Astrocyte (in vitro differentiated cells and primary cell): ENCODE data around the gene SLC22A5. TPM values are rescaled to one million over a fixed set of nuclear protein-coding genes. Genes with fewer than 3 reads are reported as not detected.

ENCODE experiments used
- DNase-seq: peaks from one replicate; pipeline ENCODE4 v3.0.0-alpha.2; 2010; ENCODE audit warnings: low read depth
- FAIRE-seq: peaks from 2 replicates; lab custom pipeline; 2011; peaks lifted over from hg19 to GRCh38; lab: Jason Lieb, UNC
- H2AFZ ChIP-seq: 2 replicates; pipeline ENCODE4 v1.6.0; 2012; ENCODE audit warnings: low read depth, low read length, inconsistent platforms
- H3K27ac ChIP-seq: 2 replicates; pipeline ENCODE4 v1.5.1; 2011; ENCODE audit warnings: low read depth, low read length, inconsistent platforms
- H3K27me3 ChIP-seq: 2 replicates; pipeline ENCODE4 v1.6.0; 2011; ENCODE audit warnings: low read length, inconsistent platforms; ENCODE audit not compliant: insufficient read depth
- H3K36me3 ChIP-seq: 2 replicates; pipeline ENCODE4 v1.5.1; 2011; ENCODE audit warnings: low read length, inconsistent platforms; ENCODE audit not compliant: insufficient read depth
- H3K4me1 ChIP-seq: 2 replicates; pipeline ENCODE4 v1.5.1; 2011; ENCODE audit warnings: low read length, inconsistent platforms; ENCODE audit not compliant: insufficient read depth
- H3K4me2 ChIP-seq: 2 replicates; pipeline ENCODE4 v1.6.0; 2012; ENCODE audit warnings: low read length, inconsistent platforms
- H3K4me3 ChIP-seq: 2 replicates; pipeline ENCODE4 v1.5.1; 2011; ENCODE audit warnings: low read depth, mild to moderate bottlenecking, low read length, inconsistent platforms; ENCODE audit not compliant: insufficient read depth
- H3K79me2 ChIP-seq: 2 replicates; pipeline ENCODE4 v1.6.0; 2012; ENCODE audit warnings: mild to moderate bottlenecking, low read length, inconsistent platforms; ENCODE audit not compliant: insufficient read depth
- H3K9ac ChIP-seq: 2 replicates; pipeline ENCODE4 v1.6.0; 2012; ENCODE audit warnings: mild to moderate bottlenecking, low read length, inconsistent platforms
- H3K9me3 ChIP-seq: 2 replicates; pipeline ENCODE4 v1.5.1; 2012; ENCODE audit warnings: low read depth, mild to moderate bottlenecking, low read length, inconsistent platforms; ENCODE audit not compliant: insufficient read depth
- H4K20me1 ChIP-seq: 2 replicates; pipeline ENCODE4 v1.6.0; 2012; ENCODE audit warnings: low read length, inconsistent platforms; ENCODE audit not compliant: insufficient read depth
- H3K27ac Mint-ChIP-seq: one replicate; pipeline ENCODE4 v1.8.0; 2021; ENCODE audit warnings: mild to moderate bottlenecking, mixed read lengths; ENCODE audit not compliant: unreplicated experiment
- H3K27me3 Mint-ChIP-seq: one replicate; pipeline ENCODE4 v1.8.0; 2021; ENCODE audit warnings: low read depth, mixed read lengths; ENCODE audit not compliant: unreplicated experiment
- H3K36me3 Mint-ChIP-seq: one replicate; pipeline ENCODE4 v1.8.0; 2021; ENCODE audit warnings: low read depth, mixed read lengths; ENCODE audit not compliant: unreplicated experiment
- H3K4me1 Mint-ChIP-seq: one replicate; pipeline ENCODE4 v1.8.0; 2021; ENCODE audit warnings: low read depth, mixed read lengths; ENCODE audit not compliant: unreplicated experiment
- H3K4me3 Mint-ChIP-seq: one replicate; pipeline ENCODE4 v1.8.0; 2021; ENCODE audit warnings: mild to moderate bottlenecking, moderate library complexity, mixed read lengths; ENCODE audit not compliant: unreplicated experiment
- H3K9me3 Mint-ChIP-seq: one replicate; pipeline ENCODE4 v1.8.0; 2021; ENCODE audit warnings: mild to moderate bottlenecking, mixed read lengths; ENCODE audit not compliant: unreplicated experiment
- CTCF ChIP-seq: IDR thresholded peaks from 2 replicates; pipeline ENCODE4 v1.5.1; 2011; ENCODE audit warnings: low read depth, mild to moderate bottlenecking, inconsistent platforms, low read length, moderate library complexity; ENCODE audit not compliant: insufficient read depth
- EZH2 ChIP-seq: IDR thresholded peaks from 2 replicates; pipeline ENCODE4 v1.6.1; 2012; ENCODE audit warnings: mild to moderate bottlenecking, low read length, inconsistent platforms; ENCODE audit not compliant: insufficient read depth
- total RNA-seq: library from RNA; stranded (reverse); gene quantifications from 2 replicates; pipeline ENCODE4 v1.2.1, GENCODE V29; 2021

Gene SLC22A5
- total RNA-seq, 1 donor from 2014 or later = 8.3 TPM

GRCh38 chr5:132383984-132384383, 14.5 kb downstream of the SLC22A5 start:
- H3K9me3 ChIP-seq = no peaks in the 10 kb centered on the region
- Mint-ChIP-seq H3K27ac (no peak overlapping the region), H3K9me3 (no peaks in the 10 kb centered on the region), H3K36me3 (peaks cover 2% of the 10 kb centered on the region), H3K27me3 (peaks cover 2% of the 10 kb centered on the region), H3K4me3 (no peak overlapping the region), H3K4me1 (peaks cover 28% of the 10 kb centered on the region)
- H3K4me1 ChIP-seq = peaks cover 29% of the 10 kb centered on the region
- H2AFZ ChIP-seq = no peak overlapping the region
- H3K79me2 ChIP-seq = no peaks in the 10 kb centered on the region
- no peaks in the 10 kb centered on the region for H3K27me3 ChIP-seq
- no peak overlapping the region for H3K4me2 ChIP-seq
- FAIRE-seq = no peak
- no peak overlapping the region for H3K27ac ChIP-seq
- no peak overlapping the region for H3K4me3 ChIP-seq
- TF ChIP-seq EZH2 = no peak
- no peak for TF ChIP-seq CTCF
- H4K20me1 ChIP-seq = no peaks in the 10 kb centered on the region
- no peak for DNase-seq
- no peaks in the 10 kb centered on the region for H3K36me3 ChIP-seq
- H3K9ac ChIP-seq = no peak overlapping the region

- no peak overlapping the region for H3K4me2 ChIP-seq
- no peak overlapping the region for H2AFZ ChIP-seq
- H3K27me3 ChIP-seq = no peaks in the 10 kb centered on the region
- H3K9ac ChIP-seq = no peak overlapping the region
- no peaks in the 10 kb centered on the region for H3K9me3 Mint-ChIP-seq
- H3K27ac Mint-ChIP-seq = no peak overlapping the region
- H3K4me1 Mint-ChIP-seq = peaks cover 34% of the 10 kb centered on the region
- no peaks in the 10 kb centered on the region for H3K9me3 ChIP-seq
- H3K27ac ChIP-seq = no peak overlapping the region
- H3K36me3 Mint-ChIP-seq = no peaks in the 10 kb centered on the region
- FAIRE-seq = no peak
- H3K4me3 ChIP-seq = no peak overlapping the region
- no peak for DNase-seq
- no peak overlapping the region for H3K4me3 Mint-ChIP-seq
- no peaks in the 10 kb centered on the region for H3K79me2 ChIP-seq
- H3K36me3 ChIP-seq = no peaks in the 10 kb centered on the region
- TF ChIP-seq CTCF (no peak), EZH2 (no peak)
- H3K4me1 ChIP-seq = peaks cover 34% of the 10 kb centered on the region
- H4K20me1 ChIP-seq = no peaks in the 10 kb centered on the region
- H3K27me3 Mint-ChIP-seq = peaks cover 2% of the 10 kb centered on the region
Observed at GRCh38 chr5:132384506-132385050, 15.1 kb downstream of the SLC22A5 start.

- H2AFZ ChIP-seq = peak overlapping the region; percentile 41
- Mint-ChIP-seq H3K9me3 (no peaks in the 10 kb centered on the region), H3K4me1 (peaks cover 44% of the 10 kb centered on the region), H3K27me3 (peaks cover 1% of the 10 kb centered on the region), H3K4me3 (no peak overlapping the region), H3K36me3 (no peaks in the 10 kb centered on the region), H3K27ac (peak overlapping the region; percentile 12)
- no peaks in the 10 kb centered on the region for H3K79me2 ChIP-seq
- no peaks in the 10 kb centered on the region for H3K36me3 ChIP-seq
- peaks cover 42% of the 10 kb centered on the region for H3K4me1 ChIP-seq
- H3K9ac ChIP-seq = no peak overlapping the region
- H3K27me3 ChIP-seq = no peaks in the 10 kb centered on the region
- H4K20me1 ChIP-seq = no peaks in the 10 kb centered on the region
- FAIRE-seq (no peak), DNase-seq (peak; percentile 16)
- H3K27ac ChIP-seq = no peak overlapping the region
- H3K4me3 ChIP-seq = no peak overlapping the region
- no peaks in the 10 kb centered on the region for H3K9me3 ChIP-seq
- H3K4me2 ChIP-seq = no peak overlapping the region
- TF ChIP-seq CTCF = peak; percentile 81
- TF ChIP-seq EZH2 = no peak
Observed at GRCh38 chr5:132385326-132386105, 16.0 kb downstream of the SLC22A5 start.
